ENCODE measurements around the gene ZZZ3.

ZZZ3 gene

GRCh38 chr1:77639056-77639455 is 43.4 kb downstream of the ZZZ3 start:
- H3K4me1 ChIP-seq (ENCODE audit: control insufficient read depth, insufficient read depth, low read length), result no peaks in the 10 kb centered on the region
- H3K36me3 ChIP-seq (ENCODE audit: control insufficient read depth in 2 of 2, insufficient read depth in 1 of 2, low read length in 2 of 2), result peaks cover 0 to 11% of the 10 kb centered on the region in 2 experiments; a peak in 2 of 3 replicates
- TF ChIP-seq REPIN1 (tag by site-specific recombination; IDR thresholded peaks at IDR 0.05; ENCODE audit: low read depth) (no peak), KLF16 (tag by site-specific recombination; IDR thresholded peaks at IDR 0.05) (no peak)
- no peaks in the 10 kb centered on the region for H3K9me3 ChIP-seq (ENCODE audit: control insufficient read depth, insufficient read depth, low read depth, low read length)
- ChIA-PET CTCF (no interaction called here), POLR2A (no interaction called here)
- H3K4me3 ChIP-seq (ENCODE audit: low read depth, low read length), result no peak overlapping the region
- H3K27ac ChIP-seq (ENCODE audit: extremely low read depth, low read depth, low read length), result no peak overlapping the region

GRCh38 chr1:77636864-77637263 is 45.6 kb downstream of the ZZZ3 start:
- no peak overlapping the region for H3K4me3 ChIP-seq (ENCODE audit: low read depth, low read length)
- H3K4me1 ChIP-seq (ENCODE audit: control insufficient read depth, insufficient read depth, low read length), result no peaks in the 10 kb centered on the region
- H3K36me3 ChIP-seq (ENCODE audit: control insufficient read depth in 2 of 2, insufficient read depth in 1 of 2, low read length in 2 of 2), result peaks cover 3 to 28% of the 10 kb centered on the region in 2 experiments; a peak in 2 of 3 replicates
- no peak overlapping the region for H3K27ac ChIP-seq (ENCODE audit: extremely low read depth, low read depth, low read length)
- CTCF ChIA-PET, result no interaction called here
- POLR2A ChIA-PET, result no interaction called here
- no peaks in the 10 kb centered on the region for H3K9me3 ChIP-seq (ENCODE audit: control insufficient read depth, insufficient read depth, low read depth, low read length)
- no peak for TF ChIP-seq KLF9 (tag by site-specific recombination; IDR thresholded peaks at IDR 0.05; ENCODE audit: low read depth)
- no peak for TF ChIP-seq ZNF175 (tag by site-specific recombination; IDR thresholded peaks at IDR 0.05)
- TF ChIP-seq ZNF488 (tag by site-specific recombination; IDR thresholded peaks at IDR 0.05), result no peak
- no peak for TF ChIP-seq ZNF677 (tag by site-specific recombination; IDR thresholded peaks at IDR 0.05)
- TF ChIP-seq PRDM1 (tag by site-specific recombination; IDR thresholded peaks at IDR 0.05), result no peak
- no peak for TF ChIP-seq YY2 (tag by site-specific recombination; IDR thresholded peaks at IDR 0.05)
- no peak for TF ChIP-seq ZNF600 (tag by site-specific recombination; IDR thresholded peaks at IDR 0.05)
- TF ChIP-seq ZNF214 (tag by site-specific recombination; IDR thresholded peaks at IDR 0.05; ENCODE audit: borderline replicate concordance), result no peak
- no peak for TF ChIP-seq ZNF366 (tag by site-specific recombination; conservative IDR thresholded peaks at IDR 0.05)
- TF ChIP-seq ZNF24 (tag by site-specific recombination; IDR thresholded peaks at IDR 0.05), result no peak
- TF ChIP-seq ZNF530 (tag by site-specific recombination; IDR thresholded peaks at IDR 0.05; ENCODE audit: low read depth), result no peak
- no peak for TF ChIP-seq KLF1 (tag by site-specific recombination; IDR thresholded peaks at IDR 0.05)
- no peak for TF ChIP-seq ZNF280C (tag by site-specific recombination; IDR thresholded peaks at IDR 0.05)
- TF ChIP-seq ZNF391 (tag by site-specific recombination; IDR thresholded peaks at IDR 0.05; ENCODE audit: borderline replicate concordance, low read depth), result no peak
- no peak for TF ChIP-seq ZNF10 (tag by site-specific recombination; IDR thresholded peaks at IDR 0.05)
- no peak for TF ChIP-seq HOXD13 (CRISPR knock-in tag; IDR thresholded peaks at IDR 0.05; ENCODE audit: borderline replicate concordance)
- no peak for TF ChIP-seq ZNF37A (tag by site-specific recombination; IDR thresholded peaks at IDR 0.05)
- no peak for TF ChIP-seq ZBTB6 (tag by site-specific recombination; IDR thresholded peaks at IDR 0.05)
- no peak for TF ChIP-seq ZNF292 (tag by site-specific recombination; IDR thresholded peaks at IDR 0.05; ENCODE audit: borderline replicate concordance, low read depth)
- TF ChIP-seq ZNF837 (tag by site-specific recombination; IDR thresholded peaks at IDR 0.05), result no peak

Data from HEK293 (cell line).